Trophoblast cell (in vitro differentiated cells and primary cell): ENCODE measurements around the gene ARHGEF39.

Experiments
- DNase-seq, 2 donors: peaks; one replicate each; pipeline ENCODE4 v3.0.0-alpha.2; 2016
- H2AFZ ChIP-seq: 2 replicates; pipeline ENCODE4 v1.6.1; 2013; ENCODE audit warnings: low read length, moderate library complexity, mild to moderate bottlenecking; ENCODE audit not compliant: insufficient read depth, poor library complexity
- H2AK5ac ChIP-seq: 2 replicates; pipeline ENCODE4 v1.6.1; 2013; ENCODE audit warnings: mild to moderate bottlenecking, low read length
- H2BK120ac ChIP-seq: 2 replicates; pipeline ENCODE4 v1.6.1; 2013; ENCODE audit warnings: low read length, mild to moderate bottlenecking, moderate library complexity; ENCODE audit not compliant: insufficient read depth, poor library complexity
- H2BK12ac ChIP-seq: 2 replicates; pipeline ENCODE4 v1.6.1; 2013; ENCODE audit warnings: mild to moderate bottlenecking, low read length, moderate library complexity
- H2BK5ac ChIP-seq: 2 replicates; pipeline ENCODE4 v1.6.1; 2013; ENCODE audit warnings: low read length, low read depth, moderate library complexity, mild to moderate bottlenecking; ENCODE audit not compliant: poor library complexity
- H3K14ac ChIP-seq: 2 replicates; pipeline ENCODE4 v1.6.1; 2013; ENCODE audit warnings: mild to moderate bottlenecking, low read length
- H3K18ac ChIP-seq: 2 replicates; pipeline ENCODE4 v1.6.1; 2013; ENCODE audit warnings: mild to moderate bottlenecking, low read length
- H3K23ac ChIP-seq: 2 replicates; pipeline ENCODE4 v1.6.1; 2013; ENCODE audit warnings: low read length
- H3K27ac ChIP-seq: 2 replicates; pipeline ENCODE4 v1.5.1; 2013; ENCODE audit warnings: low read depth, mild to moderate bottlenecking, inconsistent platforms, low read length, moderate library complexity
- H3K27me3 ChIP-seq: 2 replicates; pipeline ENCODE4 v1.6.1; 2013; ENCODE audit warnings: inconsistent platforms, mild to moderate bottlenecking, low read length, moderate library complexity; ENCODE audit not compliant: insufficient read depth
- H3K36me3 ChIP-seq, 2 experiments: 1 replicate in 1 of 2; 2 replicates in 1 of 2; pipeline ENCODE4 v1.6.1; 2013; ENCODE audit warnings: low read length in 2 of 2, mild to moderate bottlenecking in 2 of 2, moderate library complexity in 1 of 2; ENCODE audit not compliant: insufficient read depth in 2 of 2, control insufficient read depth in 1 of 2
- H3K4ac ChIP-seq: 2 replicates; pipeline ENCODE4 v1.6.1; 2013; ENCODE audit warnings: low read depth, mild to moderate bottlenecking, low read length, moderate library complexity
- H3K4me1 ChIP-seq, 2 experiments: 1 replicate in 1 of 2; 2 replicates in 1 of 2; pipeline ENCODE4 v1.6.1; 2013; ENCODE audit warnings: low read length in 2 of 2, mild to moderate bottlenecking in 2 of 2, moderate library complexity in 1 of 2; ENCODE audit not compliant: insufficient read depth in 2 of 2, control insufficient read depth in 1 of 2
- H3K4me2 ChIP-seq: 2 replicates; pipeline ENCODE4 v1.6.1; 2013; ENCODE audit warnings: inconsistent platforms, mild to moderate bottlenecking, low read length, moderate library complexity
- H3K4me3 ChIP-seq: 2 replicates; pipeline ENCODE4 v1.5.1; 2013; ENCODE audit warnings: mild to moderate bottlenecking, low read depth, low read length, inconsistent platforms
- H3K79me1 ChIP-seq: one replicate; pipeline ENCODE4 v1.6.1; 2013; ENCODE audit warnings: low read length
- H3K79me2 ChIP-seq: 2 replicates; pipeline ENCODE4 v1.6.1; 2013; ENCODE audit warnings: low read length, mild to moderate bottlenecking; ENCODE audit not compliant: control insufficient read depth, insufficient read depth, poor library complexity
- H3K9ac ChIP-seq: 2 replicates; pipeline ENCODE4 v1.6.1; 2013; ENCODE audit warnings: mild to moderate bottlenecking, low read length
- H3K9me3 ChIP-seq: 2 replicates; pipeline ENCODE4 v1.6.1; 2013; ENCODE audit warnings: low read depth, mild to moderate bottlenecking, control low read depth, inconsistent platforms, low read length; ENCODE audit not compliant: insufficient read depth
- H4K12ac ChIP-seq: 2 replicates; pipeline ENCODE4 v1.6.1; 2013; ENCODE audit warnings: low read depth, mild to moderate bottlenecking, low read length, moderate library complexity
- H4K8ac ChIP-seq: 2 replicates; pipeline ENCODE4 v1.6.1; 2013; ENCODE audit warnings: low read depth, mild to moderate bottlenecking, low read length, moderate library complexity
- H4K91ac ChIP-seq: one replicate; pipeline ENCODE4 v1.6.1; 2013; ENCODE audit warnings: low read depth, mild to moderate bottlenecking, low read length, moderate library complexity
- WGBS: extraction: QIAGEN DNeasy Blood & Tissue Kit; methylation state at CpG from one replicate; pipeline ENCODE4 v1.1.7; 2013; ENCODE audit warnings: missing lambda C conversion rate; ENCODE audit not compliant: insufficient read length, insufficient coverage; ENCODE audit errors: extremely low coverage; 5-methylcytosine and 5-hydroxymethylcytosine counted together

Gene ARHGEF39

GRCh38 chr9:35682051-35682450 is 17.1 kb upstream of the ARHGEF39 start:
- Histone ChIP-seq H2BK5ac (no peak overlapping the region), H4K12ac (no peak overlapping the region), H4K8ac (no peak overlapping the region), H3K4me2 (no peak overlapping the region), H3K14ac (no peak overlapping the region), H3K9me3 (no peaks in the 10 kb centered on the region), H3K18ac (no peak overlapping the region), H2AK5ac (no peak overlapping the region), H3K9ac (no peak overlapping the region), H3K27me3 (no peaks in the 10 kb centered on the region), H3K4me3 (no peak overlapping the region), H3K27ac (no peak overlapping the region), H2BK12ac (no peak overlapping the region), H3K79me2 (no peaks in the 10 kb centered on the region), H3K4ac (no peak overlapping the region), H4K91ac (no peak overlapping the region), H2AFZ (no peak overlapping the region), H3K23ac (no peak overlapping the region), H3K79me1 (no peaks in the 10 kb centered on the region), H3K36me3 (peaks cover 36 to 46% of the 10 kb centered on the region in 2 experiments), H2BK120ac (no peak overlapping the region), H3K4me1 (no peaks in the 10 kb centered on the region)
- no CpG with 5 or more reads among the region's 6 CpGs for WGBS
- no peak for DNase-seq

- H3K79me1 ChIP-seq = no peaks in the 10 kb centered on the region
- H3K4me2 ChIP-seq = no peak overlapping the region
- H3K18ac ChIP-seq = no peak overlapping the region
- no peak overlapping the region for H3K23ac ChIP-seq
- no peak overlapping the region for H3K14ac ChIP-seq
- no peak overlapping the region for H2BK5ac ChIP-seq
- no CpG with 5 or more reads among the region's 3 CpGs for WGBS
- no peaks in the 10 kb centered on the region for H3K27me3 ChIP-seq
- H2AFZ ChIP-seq = no peak overlapping the region
- no peaks in the 10 kb centered on the region for H3K79me2 ChIP-seq
- DNase-seq = no peak
- H4K12ac ChIP-seq = no peak overlapping the region
- no peak overlapping the region for H2BK120ac ChIP-seq
- no peak overlapping the region for H3K4me3 ChIP-seq
- H3K27ac ChIP-seq = no peak overlapping the region
- H3K4ac ChIP-seq = no peak overlapping the region
- no peaks in the 10 kb centered on the region for H3K4me1 ChIP-seq
- no peaks in the 10 kb centered on the region for H3K9me3 ChIP-seq
- no peak overlapping the region for H3K9ac ChIP-seq
- no peak overlapping the region for H2AK5ac ChIP-seq
- H4K8ac ChIP-seq = no peak overlapping the region
- H4K91ac ChIP-seq = no peak overlapping the region
- no peak overlapping the region for H2BK12ac ChIP-seq
- H3K36me3 ChIP-seq = peaks cover 36 to 46% of the 10 kb centered on the region in 2 experiments
Measured at GRCh38 chr9:35681341-35682002, 16.5 kb upstream of the ARHGEF39 start.

- H4K8ac ChIP-seq = no peak overlapping the region
- no CpG with 5 or more reads among the region's 15 CpGs for WGBS
- no peaks in the 10 kb centered on the region for H3K9me3 ChIP-seq
- H3K36me3 ChIP-seq = peaks cover 31 to 40% of the 10 kb centered on the region in 2 experiments
- no peak overlapping the region for H4K12ac ChIP-seq
- no peak overlapping the region for H4K91ac ChIP-seq
- no peak overlapping the region for H2BK120ac ChIP-seq
- no peak overlapping the region for H2BK5ac ChIP-seq
- no peak overlapping the region for H2AK5ac ChIP-seq
- H3K4me3 ChIP-seq = no peak overlapping the region
- H3K18ac ChIP-seq = no peak overlapping the region
- peaks cover 5 to 8% of the 10 kb centered on the region in 2 experiments for H3K4me1 ChIP-seq
- H3K27ac ChIP-seq = no peak overlapping the region
- no peak overlapping the region for H2BK12ac ChIP-seq
- no peak overlapping the region for H3K4ac ChIP-seq
- H2AFZ ChIP-seq = no peak overlapping the region
- no peaks in the 10 kb centered on the region for H3K79me2 ChIP-seq
- H3K14ac ChIP-seq = no peak overlapping the region
- no peaks in the 10 kb centered on the region for H3K27me3 ChIP-seq
- no peak overlapping the region for H3K4me2 ChIP-seq
- no peak overlapping the region for H3K23ac ChIP-seq
- DNase-seq = no peak
- H3K9ac ChIP-seq = no peak overlapping the region
- H3K79me1 ChIP-seq = peaks cover 3% of the 10 kb centered on the region
Measured at GRCh38 chr9:35680331-35681105, 15.5 kb upstream of the ARHGEF39 start.

GRCh38 chr9:35679766-35680330 is 14.9 kb upstream of the ARHGEF39 start:
- peaks cover 5 to 11% of the 10 kb centered on the region in 2 experiments for H3K4me1 ChIP-seq
- no peak overlapping the region for H2AK5ac ChIP-seq
- H3K18ac ChIP-seq = no peak overlapping the region
- no peak overlapping the region for H2BK5ac ChIP-seq
- no peak overlapping the region for H4K8ac ChIP-seq
- H3K9ac ChIP-seq = no peak overlapping the region
- H3K79me1 ChIP-seq = peaks cover 3% of the 10 kb centered on the region
- H3K27ac ChIP-seq = no peak overlapping the region
- H3K79me2 ChIP-seq = no peaks in the 10 kb centered on the region
- no peak overlapping the region for H3K4ac ChIP-seq
- no peak for DNase-seq
- no peak overlapping the region for H3K14ac ChIP-seq
- H3K27me3 ChIP-seq = no peaks in the 10 kb centered on the region
- peak overlapping the region; percentile 20 for H3K4me3 ChIP-seq
- no peak overlapping the region for H3K23ac ChIP-seq
- H2AFZ ChIP-seq = no peak overlapping the region
- H4K91ac ChIP-seq = no peak overlapping the region
- no peaks in the 10 kb centered on the region for H3K9me3 ChIP-seq
- no peak overlapping the region for H2BK12ac ChIP-seq
- no peak overlapping the region for H2BK120ac ChIP-seq
- no peak overlapping the region for H3K4me2 ChIP-seq
- peaks cover 24 to 33% of the 10 kb centered on the region in 2 experiments for H3K36me3 ChIP-seq
- no peak overlapping the region for H4K12ac ChIP-seq
- no CpG with 5 or more reads among the region's 8 CpGs for WGBS
